K562 (cell line): ENCODE data around the gene SLC22A23. TPM values are rescaled to one million over a fixed set of nuclear protein-coding genes. Genes with fewer than 3 reads are reported as not detected.

Experiments used
- ATAC-seq: fragments of 200-7000 bp; cut with Tn5 transposase; 3 replicates; pipeline ENCODE4 v1.9.1; 2020; ENCODE audit warnings: moderate library complexity
- BruUV-seq: library from RNA; stranded (reverse); fragments of 400-500 nt; replicated peaks from 2 replicates; lab custom pipeline; 2021; lab: Mats Ljungman, UMichigan
- CTCF ChIA-PET: fragments of 300-600 bp; formaldehyde crosslinking; extraction: SDS; loops from one replicate; lab custom pipeline; 2021; ENCODE audit warnings: low intra/inter-chr PET ratio; lab: Yijun Ruan, JAX
- POLR2A ChIA-PET: fragments of 300-600, 350-650 bp; sonication (Branson Sonifier 250); formaldehyde crosslinking; extraction: SDS; loops from one replicate; lab custom pipeline; 2021; ENCODE audit warnings: antibody characterized with exemption, inconsistent platforms; lab: Yijun Ruan, JAX
- DNase-seq, 4 experiments: peaks; one replicate each; pipeline versions ENCODE4 v3.0.0 to v3.0.0-alpha.2; 2011 to 2018; ENCODE audit warnings: low spot score in 3 of 4, mixed read lengths in 3 of 4; ENCODE audit errors: extremely low read depth in 1 of 4
- FAIRE-seq: peaks from 2 replicates; lab custom pipeline; 2011; peaks lifted over from hg19 to GRCh38; lab: Jason Lieb, UNC
- H2AFZ ChIP-seq: 2 replicates; pipeline ENCODE4 v1.6.0; 2011; ENCODE audit warnings: low read depth, low read length, control low read depth, inconsistent platforms
- H3K27ac ChIP-seq: fragments of 200-600 bp; 3 replicates; pipeline ENCODE4 v1.8.0; 2011; ENCODE audit warnings: low read depth, mild to moderate bottlenecking, control low read depth, inconsistent platforms, low read length, moderate library complexity, mixed read lengths; ENCODE audit errors: extremely low read depth
- H3K27me3 ChIP-seq, 2 experiments: fragments of 300-600 bp in 1 of 2; 2 replicates in 1 of 2; 3 replicates in 1 of 2; pipeline versions ENCODE4 v1.6.0 to v1.8.0; 2011; ENCODE audit warnings: inconsistent platforms in 2 of 2, low read length in 2 of 2, mild to moderate bottlenecking in 1 of 2, mixed read lengths in 1 of 2, moderate library complexity in 1 of 2; ENCODE audit not compliant: control insufficient read depth in 2 of 2, insufficient read depth in 2 of 2
- H3K36me3 ChIP-seq: fragments of 300-600 bp; 3 replicates; pipeline ENCODE4 v1.8.0; 2011; ENCODE audit warnings: mild to moderate bottlenecking, low read length, inconsistent platforms; ENCODE audit not compliant: control insufficient read depth, insufficient read depth
- H3K4me1 ChIP-seq, 2 experiments: fragments of 200-600 bp in 1 of 2; replicated peaks in 1 of 2; 2 replicates in 1 of 2; 3 replicates in 1 of 2; pipeline versions ENCODE4 v1.5.1 to v1.8.0; 2011; ENCODE audit warnings: inconsistent platforms in 2 of 2, low read length in 2 of 2, mild to moderate bottlenecking in 1 of 2, mixed read lengths in 1 of 2, moderate library complexity in 1 of 2; ENCODE audit not compliant: control insufficient read depth in 2 of 2, insufficient read depth in 2 of 2
- H3K4me2 ChIP-seq: 2 replicates; pipeline ENCODE4 v1.6.1; 2011; ENCODE audit warnings: low read length, control low read depth, inconsistent platforms, mixed read lengths; ENCODE audit not compliant: insufficient read depth
- H3K4me3 ChIP-seq: fragments of 200-600 bp; sonication (generic), shearing (Covaris generic); 2 replicates; pipeline ENCODE4 v1.5.1; 2016; ENCODE audit warnings: control low read depth, inconsistent platforms
- H3K79me2 ChIP-seq: fragments of 200-600 bp; 3 replicates; pipeline ENCODE4 v1.8.0; 2011; ENCODE audit warnings: low read length, inconsistent platforms; ENCODE audit not compliant: control insufficient read depth, insufficient read depth
- H3K9ac ChIP-seq, 2 experiments: 2 replicates each; pipeline versions ENCODE4 v1.6.0 to v1.6.1; 2011; ENCODE audit warnings: low read depth in 2 of 2, low read length in 2 of 2, control low read depth in 1 of 2, inconsistent platforms in 1 of 2, mild to moderate bottlenecking in 1 of 2, mixed read lengths in 1 of 2; ENCODE audit not compliant: insufficient read depth in 1 of 2
- H3K9me1 ChIP-seq: one replicate; pipeline ENCODE4 v1.6.0; 2011; ENCODE audit warnings: inconsistent platforms, mild to moderate bottlenecking, low read length, moderate library complexity; ENCODE audit not compliant: control insufficient read depth, insufficient read depth
- H3K9me3 ChIP-seq: replicated peaks from 2 replicates; pipeline ENCODE4 v1.5.1; 2011; ENCODE audit warnings: low read depth, low read length, inconsistent platforms; ENCODE audit not compliant: control insufficient read depth, insufficient read depth
- H4K20me1 ChIP-seq: replicated peaks from 2 replicates; pipeline ENCODE4 v1.6.1; 2011; ENCODE audit warnings: low read length, inconsistent platforms, mixed read lengths; ENCODE audit not compliant: control insufficient read depth, insufficient read depth
- C11orf30 ChIP-seq: fragments of 450-650 bp; IDR thresholded peaks from 2 replicates; pipeline ENCODE4 v1.6.1; 2016; ENCODE audit warnings: low read depth, mild to moderate bottlenecking
- MAFF ChIP-seq: IDR thresholded peaks from 2 replicates; pipeline ENCODE4 v1.6.1; 2012; ENCODE audit warnings: low read length, improper control_type of control experiment
- MAFG ChIP-seq: fragments of 450-650 bp; conservative IDR thresholded peaks from 2 replicates; pipeline ENCODE4 v1.6.1; 2016; ENCODE audit warnings: missing genetic modification characterization, missing compliant biosample characterization
- MAFK ChIP-seq: IDR thresholded peaks from 2 replicates; pipeline ENCODE4 v1.6.1; 2011; ENCODE audit warnings: low read length, improper control_type of control experiment
- NFE2 ChIP-seq: IDR thresholded peaks from 2 replicates; pipeline ENCODE4 v1.6.1; 2014; ENCODE audit warnings: antibody characterized with exemption, low read depth
- NFE2L1 ChIP-seq: fragments of 450-650 bp; IDR thresholded peaks from 2 replicates; pipeline ENCODE4 v1.6.1; 2016; ENCODE audit warnings: missing genetic modification characterization, low read depth, mild to moderate bottlenecking, missing compliant biosample characterization, moderate library complexity, borderline replicate concordance
- PCBP2 ChIP-seq: fragments of 200-400 bp; formaldehyde crosslinking; IDR thresholded peaks from 2 replicates; pipeline ENCODE4 v1.6.1; 2018; ENCODE audit warnings: low read length, low read depth, mild to moderate bottlenecking, moderate library complexity; ENCODE audit not compliant: poor library complexity, severe bottlenecking
- SMARCA4 ChIP-seq: fragments of 450-650 bp; IDR thresholded peaks from 2 replicates; pipeline ENCODE4 v1.6.1; 2016
- ZNF239 ChIP-seq: fragments of 250-450 bp; sonication (Bioruptor Pico); IDR thresholded peaks from 2 replicates; pipeline ENCODE4 v1.4.0; 2020; ENCODE audit warnings: mild to moderate bottlenecking
- ZNF316 ChIP-seq: fragments of 450-650 bp; IDR thresholded peaks from 2 replicates; pipeline ENCODE4 v1.6.1; 2016
- ZNF778 ChIP-seq: fragments of 450-650 bp; formaldehyde crosslinking; IDR thresholded peaks from 2 replicates; pipeline ENCODE4 v1.4.0; 2020; ENCODE audit warnings: mild to moderate bottlenecking, moderate library complexity
- WGBS: fragments of 100-300 bp; shearing (Covaris generic); methylation state at CpG from one replicate; pipeline ENCODE4 v1.1.6; 2016; ENCODE audit warnings: low coverage, mixed read lengths; ENCODE audit not compliant: insufficient coverage; ENCODE audit errors: missing lambda C conversion rate; 5-methylcytosine and 5-hydroxymethylcytosine counted together
- in situ Hi-C: fragments of 300-500 bp; cut with MboI; formaldehyde crosslinking; loops from 4 replicates; pipeline ENCODE4 v1.15.0; 2018; ENCODE audit warnings: inconsistent platforms, mixed read lengths
- intact Hi-C: fragments of 100-400 bp; cut with micrococcal nuclease; formaldehyde crosslinking; loops from 2 replicates; pipeline ENCODE4 v1.14.2; 2022
- polyA plus RNA-seq, 8 experiments: library from polyadenylated mRNA; depleted of rRNA in 4 of 8; stranded (reverse) in 5 of 8; unstranded in 3 of 8; fragments of >200 nt; fragmentation: Nextera tagmentation in 2 of 8; fragmentation: Illumina TruSeq in 1 of 8; extraction: Ambion mirVana in 2 of 8; extraction: Trizol in 1 of 8; gene quantifications; 2 replicates each; pipeline versions ENCODE4 v1.2.1 to v1.2.3, GENCODE V29; 2011 to 2014; ENCODE audit warnings: inconsistent platforms in 1 of 8, missing spikeins in 1 of 8
- total RNA-seq, 7 experiments: library from RNA; depleted of rRNA in 6 of 7; stranded (reverse); fragments of >200 nt in 6 of 7; fragmentation: Illumina TruSeq in 2 of 7; extraction: Trizol in 2 of 7; gene quantifications; 2 replicates each; pipeline versions ENCODE4 v1.2.1 to v1.2.3, GENCODE V29; 2011 to 2021; ENCODE audit warnings: low replicate concordance in 1 of 7
- TF ChIP-seq, protein P1 (sequence below): fragments of 200-800 bp; sonication (Bioruptor generic); IDR thresholded peaks from 2 replicates; pipeline ENCODE4 v1.6.1; 2017; ENCODE audit warnings: missing genetic modification characterization, missing compliant biosample characterization
- TF ChIP-seq, protein P2 (sequence below): IDR thresholded peaks from 2 replicates; pipeline ENCODE4 v1.6.1; 2014; ENCODE audit warnings: antibody characterized with exemption
- TF ChIP-seq, protein P3 (sequence below): fragments of 250-450 bp; sonication (Bioruptor Pico); IDR thresholded peaks from 2 replicates; pipeline ENCODE4 v1.8.0; 2022; ENCODE audit warnings: moderate library complexity, mild to moderate bottlenecking, inconsistent platforms
- TF ChIP-seq, protein P4 (sequence below): fragments of 250-450 bp; sonication (Bioruptor Pico); IDR thresholded peaks from 2 replicates; pipeline ENCODE4 v1.8.0; 2021; ENCODE audit warnings: moderate library complexity, mild to moderate bottlenecking, inconsistent platforms

SLC22A23 gene
- total and polyA plus RNA-seq, 9 of the 15 experiments (the other 6 are each of a cell fraction or from before 2014, with no cell fraction given) = 0.30 to 8.7 (median 2.5) TPM

DNA sequence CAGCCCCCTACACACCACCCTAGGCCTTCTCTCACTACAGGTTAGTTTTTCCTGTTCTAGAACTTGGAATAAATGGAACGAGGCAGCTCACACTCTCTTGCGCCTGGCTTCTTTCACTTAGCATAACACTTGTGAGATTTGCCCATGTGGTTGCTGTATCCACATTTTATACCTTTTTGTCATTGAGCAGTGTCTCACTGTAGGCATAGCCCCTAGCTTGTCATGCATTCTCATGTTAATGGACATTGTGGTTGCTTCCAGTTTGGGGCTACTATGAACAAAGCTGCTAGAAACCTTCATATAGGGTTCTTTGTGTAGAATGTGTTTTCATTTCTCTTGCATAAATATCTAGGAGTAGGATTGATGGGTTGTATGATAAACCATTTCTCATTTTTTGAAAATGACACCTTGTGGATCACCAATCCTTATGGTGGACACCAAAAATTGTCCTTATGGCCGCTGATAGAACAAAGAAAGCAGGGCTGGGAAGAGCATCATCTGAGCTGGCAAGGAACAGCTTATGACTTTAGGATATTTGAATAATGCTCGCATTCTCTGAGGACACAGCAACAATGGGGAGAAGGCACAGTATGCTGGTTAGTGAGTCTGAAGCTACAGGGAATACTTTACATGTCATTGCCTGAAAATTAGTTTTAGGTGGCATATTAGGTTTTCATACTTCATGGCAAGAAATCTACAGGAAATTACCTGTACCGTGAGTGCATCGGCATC, 9.8 kb upstream of the SLC22A23 start (continued):
- TF ChIP-seq, protein P1, sequence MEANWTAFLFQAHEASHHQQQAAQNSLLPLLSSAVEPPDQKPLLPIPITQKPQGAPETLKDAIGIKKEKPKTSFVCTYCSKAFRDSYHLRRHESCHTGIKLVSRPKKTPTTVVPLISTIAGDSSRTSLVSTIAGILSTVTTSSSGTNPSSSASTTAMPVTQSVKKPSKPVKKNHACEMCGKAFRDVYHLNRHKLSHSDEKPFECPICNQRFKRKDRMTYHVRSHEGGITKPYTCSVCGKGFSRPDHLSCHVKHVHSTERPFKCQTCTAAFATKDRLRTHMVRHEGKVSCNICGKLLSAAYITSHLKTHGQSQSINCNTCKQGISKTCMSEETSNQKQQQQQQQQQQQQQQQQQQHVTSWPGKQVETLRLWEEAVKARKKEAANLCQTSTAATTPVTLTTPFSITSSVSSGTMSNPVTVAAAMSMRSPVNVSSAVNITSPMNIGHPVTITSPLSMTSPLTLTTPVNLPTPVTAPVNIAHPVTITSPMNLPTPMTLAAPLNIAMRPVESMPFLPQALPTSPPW (CRISPR knock-in tag) = no peak
- TF ChIP-seq, protein P2, sequence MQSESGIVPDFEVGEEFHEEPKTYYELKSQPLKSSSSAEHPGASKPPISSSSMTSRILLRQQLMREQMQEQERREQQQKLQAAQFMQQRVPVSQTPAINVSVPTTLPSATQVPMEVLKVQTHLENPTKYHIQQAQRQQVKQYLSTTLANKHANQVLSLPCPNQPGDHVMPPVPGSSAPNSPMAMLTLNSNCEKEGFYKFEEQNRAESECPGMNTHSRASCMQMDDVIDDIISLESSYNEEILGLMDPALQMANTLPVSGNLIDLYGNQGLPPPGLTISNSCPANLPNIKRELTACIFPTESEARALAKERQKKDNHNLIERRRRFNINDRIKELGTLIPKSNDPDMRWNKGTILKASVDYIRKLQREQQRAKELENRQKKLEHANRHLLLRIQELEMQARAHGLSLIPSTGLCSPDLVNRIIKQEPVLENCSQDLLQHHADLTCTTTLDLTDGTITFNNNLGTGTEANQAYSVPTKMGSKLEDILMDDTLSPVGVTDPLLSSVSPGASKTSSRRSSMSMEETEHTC = no peak
- TF ChIP-seq, protein P3, sequence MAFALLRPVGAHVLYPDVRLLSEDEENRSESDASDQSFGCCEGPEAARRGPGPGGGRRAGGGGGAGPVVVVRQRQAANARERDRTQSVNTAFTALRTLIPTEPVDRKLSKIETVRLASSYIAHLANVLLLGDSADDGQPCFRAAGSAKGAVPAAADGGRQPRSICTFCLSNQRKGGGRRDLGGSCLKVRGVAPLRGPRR = no peak
- TF ChIP-seq PCBP2 = no peak
- TF ChIP-seq, all 486 proteins: peak for 0

DNA sequence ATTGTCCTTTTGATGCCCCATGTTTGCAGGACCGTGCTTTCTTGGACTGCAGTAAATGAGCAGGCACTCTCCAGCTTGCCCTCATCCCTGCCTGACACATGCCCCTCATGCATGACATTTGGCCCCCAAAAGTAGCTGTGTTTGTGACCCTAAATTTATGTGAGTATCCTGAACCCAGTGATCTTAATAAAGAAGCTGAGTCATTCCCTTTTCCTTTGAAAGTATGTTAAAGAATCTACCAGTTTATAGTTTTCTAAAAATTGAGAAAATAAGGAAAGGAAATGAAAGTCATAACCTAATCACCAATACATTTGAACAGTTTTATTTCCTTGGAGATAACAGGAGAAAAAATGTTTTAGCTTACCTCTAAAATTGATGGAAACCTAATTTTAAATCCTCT, 3.4 kb upstream of the SLC22A23 start:
- Histone ChIP-seq H3K79me2 (peaks cover 10% of the 10 kb centered on the region; the same call in 2 of the 3 replicates), H3K9ac (no peak overlapping the region), H2AFZ (peak overlapping the region; percentile 74), H3K4me3 (no peak overlapping the region), H3K4me2 (no peak overlapping the region), H3K9me1 (no peaks in the 10 kb centered on the region), H3K9me3 (no peaks in the 10 kb centered on the region), H4K20me1 (no peaks in the 10 kb centered on the region; the same call in 1 of the 2 replicates), H3K4me1 (peaks cover 20 to 26% of the 10 kb centered on the region in 2 experiments), H3K27me3 (0 out of 5 replicates have a peak, but pooled peaks cover 0 to 7% of the 10 kb centered on the region in 2 experiments), H3K36me3 (no peaks in the 10 kb centered on the region), H3K27ac (no peak overlapping the region)
- DNase-seq (no peak), ATAC-seq (no peak), FAIRE-seq (no peak)
- no TSS peak for BruUV-seq
- ChIA-PET CTCF (interaction anchor here (0.7 kb wide), 1 partner anchor 87 kb away, joined by 3 read pairs; no protein-coding TSS in a partner anchor), POLR2A (interaction anchor here (1.2 to 3.2 kb wide), 3 partner anchors 13 to 198 kb away, joined by 3 to 21 read pairs (median 4); no protein-coding TSS in a partner anchor)
- intact Hi-C loops (no loop called here), in situ Hi-C loops (no loop called here)
- 36% methylated on average over 1 of the region's 1 CpG for WGBS
- TF ChIP-seq, protein P4, sequence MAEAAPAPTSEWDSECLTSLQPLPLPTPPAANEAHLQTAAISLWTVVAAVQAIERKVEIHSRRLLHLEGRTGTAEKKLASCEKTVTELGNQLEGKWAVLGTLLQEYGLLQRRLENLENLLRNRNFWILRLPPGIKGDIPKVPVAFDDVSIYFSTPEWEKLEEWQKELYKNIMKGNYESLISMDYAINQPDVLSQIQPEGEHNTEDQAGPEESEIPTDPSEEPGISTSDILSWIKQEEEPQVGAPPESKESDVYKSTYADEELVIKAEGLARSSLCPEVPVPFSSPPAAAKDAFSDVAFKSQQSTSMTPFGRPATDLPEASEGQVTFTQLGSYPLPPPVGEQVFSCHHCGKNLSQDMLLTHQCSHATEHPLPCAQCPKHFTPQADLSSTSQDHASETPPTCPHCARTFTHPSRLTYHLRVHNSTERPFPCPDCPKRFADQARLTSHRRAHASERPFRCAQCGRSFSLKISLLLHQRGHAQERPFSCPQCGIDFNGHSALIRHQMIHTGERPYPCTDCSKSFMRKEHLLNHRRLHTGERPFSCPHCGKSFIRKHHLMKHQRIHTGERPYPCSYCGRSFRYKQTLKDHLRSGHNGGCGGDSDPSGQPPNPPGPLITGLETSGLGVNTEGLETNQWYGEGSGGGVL = no peak
- TF ChIP-seq SMARCA4 (0 out of 2 replicates have a peak, but pooled peaks have one; percentile 12), MAFK (peak; percentile 21; the same call in 1 of the 2 replicates), ZNF239 (CRISPR knock-in tag) (no peak), C11orf30 (peak; percentile 83), MAFG (tag) (peak; percentile 86), NFE2L1 (peak; percentile 67), ZNF778 (no peak), MAFF (peak; percentile 43; the same call in 1 of the 2 replicates), ZNF316 (peak; percentile 89), NFE2 (peak; percentile 82)
